ENCODE data around the gene EML1.
A peak's percentile ranks its signal among the peaks of the same experiment; 100 is the strongest.

EML1 gene

DNA sequence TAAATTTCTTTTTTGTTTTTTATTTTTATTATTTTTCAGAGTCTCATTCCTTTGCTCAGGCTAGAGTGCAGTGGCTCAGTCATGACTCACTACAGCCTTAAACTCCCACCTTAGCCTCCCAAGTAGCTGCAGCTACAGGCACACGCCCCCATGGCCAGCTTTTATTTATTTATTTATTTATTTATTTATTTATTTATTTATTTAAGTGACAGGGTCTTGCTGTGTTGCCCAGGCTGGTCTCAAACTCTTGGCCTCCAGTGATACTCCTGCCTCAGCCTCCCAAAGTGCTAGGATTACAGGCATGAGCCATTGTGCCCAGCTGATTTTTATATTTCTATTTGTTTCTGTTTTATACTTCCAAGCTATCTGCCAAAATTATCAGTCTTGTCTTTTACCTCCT lies 182.8 kb downstream of the EML1 start:
- no peak for DNase-seq (ENCODE audit: low read depth)
- H3K4me3 ChIP-seq (ENCODE audit: low read depth, low read length), result no peak overlapping the region
- TF ChIP-seq, protein P1, sequence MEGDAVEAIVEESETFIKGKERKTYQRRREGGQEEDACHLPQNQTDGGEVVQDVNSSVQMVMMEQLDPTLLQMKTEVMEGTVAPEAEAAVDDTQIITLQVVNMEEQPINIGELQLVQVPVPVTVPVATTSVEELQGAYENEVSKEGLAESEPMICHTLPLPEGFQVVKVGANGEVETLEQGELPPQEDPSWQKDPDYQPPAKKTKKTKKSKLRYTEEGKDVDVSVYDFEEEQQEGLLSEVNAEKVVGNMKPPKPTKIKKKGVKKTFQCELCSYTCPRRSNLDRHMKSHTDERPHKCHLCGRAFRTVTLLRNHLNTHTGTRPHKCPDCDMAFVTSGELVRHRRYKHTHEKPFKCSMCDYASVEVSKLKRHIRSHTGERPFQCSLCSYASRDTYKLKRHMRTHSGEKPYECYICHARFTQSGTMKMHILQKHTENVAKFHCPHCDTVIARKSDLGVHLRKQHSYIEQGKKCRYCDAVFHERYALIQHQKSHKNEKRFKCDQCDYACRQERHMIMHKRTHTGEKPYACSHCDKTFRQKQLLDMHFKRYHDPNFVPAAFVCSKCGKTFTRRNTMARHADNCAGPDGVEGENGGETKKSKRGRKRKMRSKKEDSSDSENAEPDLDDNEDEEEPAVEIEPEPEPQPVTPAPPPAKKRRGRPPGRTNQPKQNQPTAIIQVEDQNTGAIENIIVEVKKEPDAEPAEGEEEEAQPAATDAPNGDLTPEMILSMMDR (conservative IDR thresholded peaks at IDR 0.05; ENCODE audit: low read depth, low read length), result no peak

DNA sequence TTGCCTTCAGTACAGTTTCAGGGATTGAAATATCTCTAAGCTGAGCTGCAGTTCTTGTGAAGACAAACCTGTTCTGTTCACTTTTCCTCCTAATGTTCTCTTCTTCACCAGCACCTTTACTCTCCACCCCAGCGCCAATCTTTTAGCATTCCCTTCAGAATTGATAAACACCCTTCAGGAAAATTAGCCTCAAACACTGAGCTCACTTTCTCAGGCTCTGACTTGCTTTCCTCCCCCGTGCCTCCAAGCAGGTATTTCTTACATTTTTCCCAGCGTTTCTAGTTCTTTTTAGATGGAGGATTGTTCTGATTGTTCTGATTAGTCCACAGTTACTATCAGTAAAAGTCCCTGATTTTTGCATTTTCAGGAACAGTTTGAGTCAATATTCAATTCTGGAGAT lies 183.5 kb downstream of the EML1 start:
- no peak for DNase-seq (ENCODE audit: low read depth)
- TF ChIP-seq, protein P1 (conservative IDR thresholded peaks at IDR 0.05; ENCODE audit: low read depth, low read length), result no peak
- no peak overlapping the region for H3K4me3 ChIP-seq (ENCODE audit: low read depth, low read length)

DNA sequence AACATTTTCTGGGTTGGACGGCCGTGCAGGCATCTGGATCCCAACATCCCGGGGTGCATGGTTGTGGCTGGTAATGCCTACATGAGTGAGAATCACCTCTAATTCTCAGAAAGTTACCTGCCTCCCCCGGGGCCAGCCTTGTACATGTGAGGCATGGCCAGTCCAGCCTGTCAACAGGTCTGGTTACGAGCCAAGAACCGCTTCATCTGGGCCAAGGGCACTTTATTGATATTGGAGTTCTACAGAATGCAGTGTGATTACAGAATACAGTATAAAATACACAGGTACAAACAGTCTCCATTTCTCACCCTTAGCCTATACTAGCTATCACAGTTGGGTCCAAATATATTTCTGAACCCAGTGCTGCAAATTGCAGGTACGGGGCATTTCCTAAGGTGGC lies 187.1 kb downstream of the EML1 start:
- TF ChIP-seq, protein P1 (conservative IDR thresholded peaks at IDR 0.05; ENCODE audit: low read depth, low read length), result no peak
- no peak overlapping the region for H3K4me3 ChIP-seq (ENCODE audit: low read depth, low read length)
- DNase-seq (ENCODE audit: low read depth), result no peak

DNA sequence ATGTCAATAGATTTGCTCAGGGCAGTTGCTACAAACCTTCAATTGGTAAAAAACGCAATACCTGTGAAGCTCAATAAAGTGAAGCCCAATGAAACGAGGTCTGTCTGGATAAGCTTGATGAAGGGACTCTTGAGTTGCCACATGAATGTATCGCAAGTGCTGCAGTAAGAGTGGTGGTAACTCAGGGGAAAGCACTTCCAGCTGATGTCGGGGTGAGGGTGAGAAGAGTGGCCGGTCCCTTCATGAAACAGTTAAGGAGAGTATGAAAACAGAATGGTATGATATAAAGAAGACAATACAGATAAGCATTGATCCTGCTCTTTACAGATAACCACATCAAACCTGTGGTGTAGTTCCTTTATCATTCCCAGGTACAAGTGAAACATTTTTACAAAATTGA lies 188.6 kb downstream of the EML1 start:
- TF ChIP-seq, protein P1 (conservative IDR thresholded peaks at IDR 0.05; ENCODE audit: low read depth, low read length), result no peak
- H3K4me3 ChIP-seq (ENCODE audit: low read depth, low read length), result no peak overlapping the region
- no peak for DNase-seq (ENCODE audit: low read depth)

DNA sequence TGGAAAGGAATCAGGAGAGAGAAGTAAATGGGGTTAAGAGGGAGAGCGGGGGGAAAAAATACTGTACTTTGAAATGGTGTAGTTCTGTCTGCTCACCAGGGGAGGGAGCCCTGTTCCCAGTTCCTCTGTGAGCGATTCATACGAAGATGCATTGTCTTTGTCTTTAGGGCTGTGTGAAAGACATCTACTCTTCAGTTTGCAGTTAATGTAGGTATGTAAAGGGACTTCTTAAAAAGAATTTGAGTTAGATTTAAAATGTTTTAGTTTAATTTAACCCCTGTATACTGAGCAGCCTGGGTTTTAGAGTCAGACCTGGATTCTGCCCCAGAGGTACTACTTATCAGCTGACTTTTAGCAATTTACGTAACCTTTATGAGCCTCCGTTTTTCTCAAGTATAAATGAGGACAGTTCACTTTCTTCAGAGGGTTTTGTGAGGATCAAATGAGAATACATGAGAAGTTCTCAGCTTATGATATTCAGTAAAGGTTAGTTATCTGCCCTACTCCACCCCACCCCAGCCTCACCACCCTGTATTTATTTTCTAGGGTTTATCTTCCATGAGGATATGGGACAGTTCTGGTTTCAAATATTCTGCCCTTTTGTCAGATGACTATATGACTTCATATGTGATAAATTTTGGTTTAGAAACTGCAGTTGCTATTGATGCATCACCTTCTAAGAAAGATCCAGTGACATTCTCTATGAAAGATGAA lies 189.5 kb downstream of the EML1 start:
- DNase-seq (ENCODE audit: low read depth), result peak; percentile 82
- H3K4me3 ChIP-seq (ENCODE audit: low read depth, low read length), result no peak overlapping the region
- TF ChIP-seq, protein P1 (conservative IDR thresholded peaks at IDR 0.05; ENCODE audit: low read depth, low read length), result peak; percentile 93

DNA sequence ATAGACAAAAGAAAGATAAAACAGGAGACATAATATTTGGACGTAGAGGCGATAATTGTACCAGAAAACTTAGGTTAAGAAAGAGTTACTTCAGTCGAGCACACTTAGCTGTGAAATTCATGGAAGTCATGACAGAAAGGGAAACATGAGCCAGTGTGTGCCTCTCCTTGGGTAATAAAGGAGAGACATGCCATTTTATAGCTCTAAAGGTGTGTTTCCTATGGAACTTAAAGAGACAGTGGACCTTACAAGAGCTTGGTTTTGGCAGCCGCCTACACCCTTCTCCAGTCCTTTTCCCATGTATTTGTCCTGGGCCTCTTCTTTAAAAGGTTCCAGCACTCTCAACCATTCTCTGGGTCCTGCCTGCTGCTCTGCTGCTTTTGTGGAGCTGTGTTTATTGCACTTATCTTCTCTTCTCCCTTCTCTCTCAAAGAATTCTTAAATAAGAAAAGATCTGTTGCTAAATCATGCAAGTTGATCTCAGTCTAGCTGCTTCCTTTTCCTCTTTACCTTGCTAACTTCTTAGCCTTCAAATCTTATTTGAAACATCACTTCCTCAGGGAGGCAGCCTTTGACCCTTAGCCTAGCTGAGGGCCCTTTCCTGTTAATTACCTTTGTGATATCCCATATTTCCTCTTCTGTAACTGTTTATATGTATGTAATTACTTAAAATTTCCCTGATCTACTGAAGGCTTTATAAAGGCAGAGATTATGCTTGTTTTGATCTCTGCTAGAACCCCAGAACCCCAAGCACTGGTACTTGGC lies 190.2 kb downstream of the EML1 start:
- DNase-seq (ENCODE audit: low read depth), result no peak
- TF ChIP-seq, protein P1 (conservative IDR thresholded peaks at IDR 0.05; ENCODE audit: low read depth, low read length), result no peak
- no peak overlapping the region for H3K4me3 ChIP-seq (ENCODE audit: low read depth, low read length)

Measured in choroid plexus epithelial cell (primary cell).